WI38 (cell line): ENCODE results near the gene SPDEF.

ENCODE experiments used
- H3K4me3 ChIP-seq: 2 replicates; pipeline ENCODE4 v1.5.1; 2011; ENCODE audit warnings: low read depth, mild to moderate bottlenecking, control low read depth, low read length
- TF ChIP-seq, protein P1 (sequence below): IDR thresholded peaks from 2 replicates; pipeline ENCODE4 v1.5.1; 2012; ENCODE audit warnings: low read depth, mild to moderate bottlenecking, control low read depth, low read length

The SPDEF gene

DNA sequence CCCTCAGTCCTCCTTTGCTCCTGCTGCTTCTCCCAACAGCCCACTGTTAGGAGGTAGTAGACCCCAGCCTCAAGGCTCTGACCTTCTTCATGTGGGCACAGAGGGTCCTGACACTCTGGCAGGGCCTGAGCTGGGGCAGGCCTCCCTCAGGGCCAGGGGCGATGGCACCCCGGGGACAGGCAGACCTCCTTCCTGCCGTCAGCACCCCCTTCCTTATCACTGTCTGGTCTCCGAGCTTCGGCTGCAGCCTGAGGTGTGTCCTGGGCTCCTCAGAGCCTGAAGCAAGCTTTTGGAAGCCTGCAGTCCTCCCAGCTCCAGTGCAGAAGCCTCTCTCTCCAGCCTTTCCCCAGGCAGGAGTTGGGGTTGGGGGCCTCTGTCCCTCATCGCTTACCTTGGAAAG lies 22.0 kb downstream of the SPDEF start:
- TF ChIP-seq, protein P1, sequence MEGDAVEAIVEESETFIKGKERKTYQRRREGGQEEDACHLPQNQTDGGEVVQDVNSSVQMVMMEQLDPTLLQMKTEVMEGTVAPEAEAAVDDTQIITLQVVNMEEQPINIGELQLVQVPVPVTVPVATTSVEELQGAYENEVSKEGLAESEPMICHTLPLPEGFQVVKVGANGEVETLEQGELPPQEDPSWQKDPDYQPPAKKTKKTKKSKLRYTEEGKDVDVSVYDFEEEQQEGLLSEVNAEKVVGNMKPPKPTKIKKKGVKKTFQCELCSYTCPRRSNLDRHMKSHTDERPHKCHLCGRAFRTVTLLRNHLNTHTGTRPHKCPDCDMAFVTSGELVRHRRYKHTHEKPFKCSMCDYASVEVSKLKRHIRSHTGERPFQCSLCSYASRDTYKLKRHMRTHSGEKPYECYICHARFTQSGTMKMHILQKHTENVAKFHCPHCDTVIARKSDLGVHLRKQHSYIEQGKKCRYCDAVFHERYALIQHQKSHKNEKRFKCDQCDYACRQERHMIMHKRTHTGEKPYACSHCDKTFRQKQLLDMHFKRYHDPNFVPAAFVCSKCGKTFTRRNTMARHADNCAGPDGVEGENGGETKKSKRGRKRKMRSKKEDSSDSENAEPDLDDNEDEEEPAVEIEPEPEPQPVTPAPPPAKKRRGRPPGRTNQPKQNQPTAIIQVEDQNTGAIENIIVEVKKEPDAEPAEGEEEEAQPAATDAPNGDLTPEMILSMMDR: no peak
- no peak overlapping the region for H3K4me3 ChIP-seq

DNA sequence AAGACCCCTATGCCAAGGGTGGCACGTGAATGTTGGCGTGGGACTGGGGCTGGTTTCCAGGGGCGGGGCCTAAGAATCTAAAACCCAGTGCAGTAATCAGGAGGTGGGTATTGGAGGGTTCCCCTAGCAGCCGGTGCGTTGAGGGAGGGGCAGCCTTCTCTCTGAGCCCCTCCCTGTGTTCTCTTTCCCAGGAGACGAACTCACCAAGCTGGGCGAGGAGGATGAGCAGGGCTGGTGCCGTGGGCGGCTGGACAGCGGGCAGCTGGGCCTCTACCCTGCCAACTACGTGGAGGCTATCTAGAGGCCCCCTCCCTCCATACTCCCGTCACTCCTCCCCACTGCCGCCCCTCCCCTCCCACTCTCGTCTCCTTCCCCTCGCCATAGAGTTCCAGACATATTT lies 23.9 kb downstream of the SPDEF start:
- TF ChIP-seq, protein P1: no peak
- no peak overlapping the region for H3K4me3 ChIP-seq

DNA sequence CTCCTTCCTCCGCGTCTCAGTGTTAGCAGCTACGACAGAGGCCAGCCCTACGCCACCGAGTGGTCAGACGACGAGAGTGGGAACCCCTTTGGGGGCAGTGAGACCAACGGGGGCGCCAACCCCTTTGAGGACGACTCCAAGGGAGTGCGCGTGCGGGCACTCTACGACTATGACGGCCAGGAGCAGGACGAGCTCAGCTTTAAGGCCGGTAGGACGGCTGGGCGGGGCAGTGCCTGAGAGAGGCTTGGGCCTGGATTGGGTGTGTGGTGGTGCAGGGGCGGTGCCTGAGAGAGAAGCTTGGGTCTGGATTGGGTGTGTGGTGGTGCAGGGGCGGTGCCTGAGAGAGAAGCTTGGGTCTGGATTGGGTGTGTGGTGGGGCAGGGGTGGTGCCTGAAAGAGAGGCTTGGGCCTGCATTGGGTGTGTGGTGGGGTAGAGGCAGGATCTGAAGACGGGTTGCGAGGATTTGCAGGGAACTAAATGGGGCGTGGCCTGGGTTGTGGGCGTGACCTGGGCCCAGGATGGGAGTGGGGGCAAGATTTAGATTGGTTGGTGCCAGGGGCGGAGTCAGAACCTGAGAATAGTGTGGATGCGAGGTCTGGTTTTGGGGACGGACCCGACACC lies 24.4 kb downstream of the SPDEF start:
- H3K4me3 ChIP-seq: no peak overlapping the region
- TF ChIP-seq, protein P1: no peak

DNA sequence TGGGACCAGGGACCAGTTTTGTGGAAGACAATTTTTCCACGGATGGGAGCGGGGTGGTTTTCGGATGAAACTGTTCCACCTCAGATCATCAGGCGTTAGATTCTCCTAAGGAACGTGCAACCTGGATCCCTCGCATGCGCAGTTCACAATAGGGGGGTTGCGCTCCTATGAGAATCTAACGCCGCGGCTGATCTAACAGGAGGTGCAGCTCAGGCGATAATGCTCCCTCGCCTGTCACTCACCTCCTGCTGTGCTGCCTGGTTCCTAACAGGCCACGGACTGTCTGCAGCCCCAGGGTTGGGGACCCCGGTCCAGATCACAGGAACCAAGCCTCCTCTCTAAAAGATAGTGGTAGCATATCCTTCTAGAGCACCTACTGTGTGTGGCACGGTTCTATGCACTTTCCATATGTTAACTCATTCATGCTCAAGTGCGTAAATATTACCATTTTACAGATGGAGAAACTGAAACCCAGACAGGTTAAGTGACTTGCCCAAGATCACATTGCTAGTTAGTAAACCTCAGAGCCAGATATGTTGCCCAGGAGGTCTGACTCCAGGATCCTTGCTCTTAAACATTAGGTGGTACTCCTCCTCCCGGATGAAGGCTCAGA lies 25.3 kb downstream of the SPDEF start:
- no peak overlapping the region for H3K4me3 ChIP-seq
- TF ChIP-seq, protein P1: no peak

DNA sequence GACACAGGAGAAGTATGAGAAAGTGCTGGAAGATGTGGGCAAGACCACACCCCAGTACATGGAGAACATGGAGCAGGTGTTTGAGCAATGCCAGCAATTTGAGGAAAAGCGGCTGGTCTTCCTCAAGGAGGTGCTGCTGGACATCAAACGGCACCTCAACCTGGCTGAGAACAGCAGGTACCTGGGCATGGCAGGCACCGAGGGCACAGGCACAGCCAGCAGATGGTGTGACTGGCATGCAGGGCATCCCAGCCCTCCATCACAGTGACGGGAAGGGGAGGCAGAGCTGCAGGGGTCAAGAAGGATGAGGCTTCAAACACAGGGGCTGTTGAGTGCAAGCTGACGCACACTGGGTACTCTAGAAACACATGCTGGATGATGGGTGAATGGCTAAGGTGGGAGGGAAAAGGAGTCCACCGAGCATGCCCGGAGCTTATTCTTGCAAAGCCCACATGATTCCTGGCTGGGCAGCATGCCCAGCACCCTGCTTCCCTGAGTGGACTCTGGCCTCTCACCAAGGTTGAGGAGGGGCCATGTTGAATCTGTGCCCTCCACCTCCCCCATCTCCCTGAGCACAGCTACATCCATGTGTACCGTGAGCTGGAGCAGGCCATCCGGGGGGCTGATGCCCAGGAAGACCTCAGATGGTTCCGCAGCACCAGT lies 26.3 kb downstream of the SPDEF start:
- TF ChIP-seq, protein P1: no peak
- H3K4me3 ChIP-seq: no peak overlapping the region

DNA sequence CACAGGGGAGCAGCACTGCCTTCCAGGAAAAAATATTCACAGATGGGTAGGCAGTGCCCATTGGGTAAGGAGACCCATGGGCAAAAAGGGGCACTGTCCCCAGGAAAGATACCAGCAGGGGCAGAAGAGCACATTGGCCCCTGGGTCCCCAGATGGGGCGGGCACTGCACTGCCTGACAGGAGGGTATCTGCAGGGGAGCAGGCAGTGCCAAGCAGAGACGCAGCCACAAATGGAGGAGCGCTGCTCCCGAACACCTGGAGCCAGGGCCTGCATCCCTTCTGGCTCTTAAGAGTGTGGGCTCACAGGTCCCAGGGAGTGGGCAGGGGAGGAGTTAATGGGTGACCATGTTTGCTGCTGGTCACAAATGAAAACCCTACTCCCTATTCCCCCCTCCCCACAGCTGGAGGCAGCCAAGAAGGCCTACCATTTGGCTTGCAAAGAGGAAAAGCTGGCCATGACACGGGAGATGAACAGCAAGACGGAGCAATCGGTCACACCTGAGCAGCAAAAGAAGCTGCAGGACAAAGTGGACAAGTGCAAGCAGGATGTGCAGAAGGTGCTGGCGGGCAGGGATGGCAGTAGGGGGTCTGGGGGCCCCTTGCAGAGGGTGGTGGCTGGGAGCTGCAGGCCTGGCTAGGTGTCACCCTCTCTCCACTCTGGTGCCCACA lies 27.0 kb downstream of the SPDEF start:
- no peak overlapping the region for H3K4me3 ChIP-seq
- TF ChIP-seq, protein P1: no peak
